K562 (cell line): Measurements from ENCODE around the gene CRADD. TPM values are rescaled to one million over a fixed set of nuclear protein-coding genes. Genes with fewer than 3 reads are reported as not detected.

Experiments
- ATF7 ChIP-seq: fragments of 450-650 bp; IDR thresholded peaks from 2 replicates; pipeline ENCODE4 v1.7.1; 2014; ENCODE audit warnings: mild to moderate bottlenecking, moderate library complexity
- BMI1 ChIP-seq: fragments of 150-350 bp; IDR thresholded peaks from 2 replicates; pipeline ENCODE4 v1.6.1; 2014; ENCODE audit warnings: low read length
- BRD9 ChIP-seq: fragments of 450-650 bp; IDR thresholded peaks from 2 replicates; pipeline ENCODE4 v1.6.1; 2018; ENCODE audit warnings: low read depth; ENCODE audit not compliant: partially characterized antibody
- CBX1 ChIP-seq: sonication (generic); IDR thresholded peaks from 2 replicates; pipeline ENCODE4 v1.6.1; 2016; ENCODE audit warnings: antibody characterized with exemption, low read depth, mild to moderate bottlenecking
- CBX3 ChIP-seq, 2 experiments: IDR thresholded peaks; 1 replicate in 1 of 2; 2 replicates in 1 of 2; pipeline ENCODE4 v1.6.1; 2012; ENCODE audit warnings: inconsistent platforms in 2 of 2, low read length in 2 of 2, borderline replicate concordance in 1 of 2, control low read depth in 1 of 2
- FOXJ3 ChIP-seq: sonication (generic); formaldehyde crosslinking; IDR thresholded peaks from 2 replicates; pipeline ENCODE4 v1.4.0; 2020; ENCODE audit warnings: mild to moderate bottlenecking, missing genetic modification reagents
- JUN ChIP-seq, 2 experiments: sonication (generic) in 1 of 2; formaldehyde crosslinking in 1 of 2; IDR thresholded peaks; 2 replicates each; pipeline versions ENCODE4 v1.6.1 to v1.8.0; 2012 to 2022; ENCODE audit warnings: borderline replicate concordance in 2 of 2, mild to moderate bottlenecking in 2 of 2, improper control_type of control experiment in 1 of 2, low read depth in 1 of 2, low read length in 1 of 2, missing genetic modification reagents in 1 of 2
- OTX1 ChIP-seq: fragments of 450-650 bp; formaldehyde crosslinking; IDR thresholded peaks from 2 replicates; pipeline ENCODE4 v1.4.0; 2022; ENCODE audit warnings: mild to moderate bottlenecking
- SMAD1 ChIP-seq: fragments of 150-350 bp; IDR thresholded peaks from 2 replicates; pipeline ENCODE4 v1.6.1; 2014; ENCODE audit warnings: low read length, low read depth; ENCODE audit not compliant: partially characterized antibody
- SMAD3 ChIP-seq: fragments of 450-650 bp; formaldehyde crosslinking; conservative IDR thresholded peaks from 2 replicates; pipeline ENCODE4 v1.4.0; 2020; ENCODE audit warnings: mild to moderate bottlenecking
- STAT5A ChIP-seq: IDR thresholded peaks from 2 replicates; pipeline ENCODE4 v1.6.1; 2012; ENCODE audit warnings: low read length, inconsistent platforms, borderline replicate concordance
- TSHZ1 ChIP-seq: fragments of 250-450 bp; sonication (Bioruptor Pico); IDR thresholded peaks from 2 replicates; pipeline ENCODE4 v1.4.0; 2020; ENCODE audit warnings: mild to moderate bottlenecking, moderate library complexity
- ZNF212 ChIP-seq: fragments of 450-650 bp; formaldehyde crosslinking; IDR thresholded peaks from 2 replicates; pipeline ENCODE4 v1.4.0; 2020; ENCODE audit warnings: mild to moderate bottlenecking
- polyA plus RNA-seq, 8 experiments: library from polyadenylated mRNA; depleted of rRNA in 4 of 8; stranded (reverse) in 5 of 8; unstranded in 3 of 8; fragments of >200 nt; fragmentation: Nextera tagmentation in 2 of 8; fragmentation: Illumina TruSeq in 1 of 8; extraction: Ambion mirVana in 2 of 8; extraction: Trizol in 1 of 8; gene quantifications; 2 replicates each; pipeline versions ENCODE4 v1.2.1 to v1.2.3, GENCODE V29; 2011 to 2014; ENCODE audit warnings: inconsistent platforms in 1 of 8, missing spikeins in 1 of 8
- total RNA-seq, 7 experiments: library from RNA; depleted of rRNA in 6 of 7; stranded (reverse); fragments of >200 nt in 6 of 7; fragmentation: Illumina TruSeq in 2 of 7; extraction: Trizol in 2 of 7; gene quantifications; 2 replicates each; pipeline versions ENCODE4 v1.2.1 to v1.2.3, GENCODE V29; 2011 to 2021; ENCODE audit warnings: low replicate concordance in 1 of 7
- TF ChIP-seq, protein P1 (sequence below): fragments of 450-650 bp; formaldehyde crosslinking; IDR thresholded peaks from 2 replicates; pipeline ENCODE4 v1.4.0; 2020; ENCODE audit warnings: mild to moderate bottlenecking, moderate library complexity
- TF ChIP-seq, protein P2 (sequence below), 3 experiments: fragments of 200-800 bp in 1 of 3; fragments of 250-450 bp in 1 of 3; fragments of 450-650 bp in 1 of 3; sonication (Bioruptor Pico) in 1 of 3; sonication (Bioruptor generic) in 1 of 3; formaldehyde crosslinking in 1 of 3; IDR thresholded peaks; 2 replicates each; pipeline versions ENCODE4 v1.6.1 to v1.8.0; 2016 to 2022; ENCODE audit warnings: mild to moderate bottlenecking in 2 of 3, missing genetic modification characterization in 2 of 3, missing compliant biosample characterization in 1 of 3, moderate library complexity in 1 of 3
- TF ChIP-seq, protein P3 (sequence below): fragments of 250-450 bp; sonication (Bioruptor Pico); IDR thresholded peaks from 2 replicates; pipeline ENCODE4 v1.8.0; 2021; ENCODE audit warnings: mild to moderate bottlenecking, moderate library complexity

The CRADD gene
- total and polyA plus RNA-seq, 9 of the 15 experiments (the other 6 are each of a cell fraction or from before 2014, with no cell fraction given), result 20.5 to 41.1 (median 25.9) TPM

DNA sequence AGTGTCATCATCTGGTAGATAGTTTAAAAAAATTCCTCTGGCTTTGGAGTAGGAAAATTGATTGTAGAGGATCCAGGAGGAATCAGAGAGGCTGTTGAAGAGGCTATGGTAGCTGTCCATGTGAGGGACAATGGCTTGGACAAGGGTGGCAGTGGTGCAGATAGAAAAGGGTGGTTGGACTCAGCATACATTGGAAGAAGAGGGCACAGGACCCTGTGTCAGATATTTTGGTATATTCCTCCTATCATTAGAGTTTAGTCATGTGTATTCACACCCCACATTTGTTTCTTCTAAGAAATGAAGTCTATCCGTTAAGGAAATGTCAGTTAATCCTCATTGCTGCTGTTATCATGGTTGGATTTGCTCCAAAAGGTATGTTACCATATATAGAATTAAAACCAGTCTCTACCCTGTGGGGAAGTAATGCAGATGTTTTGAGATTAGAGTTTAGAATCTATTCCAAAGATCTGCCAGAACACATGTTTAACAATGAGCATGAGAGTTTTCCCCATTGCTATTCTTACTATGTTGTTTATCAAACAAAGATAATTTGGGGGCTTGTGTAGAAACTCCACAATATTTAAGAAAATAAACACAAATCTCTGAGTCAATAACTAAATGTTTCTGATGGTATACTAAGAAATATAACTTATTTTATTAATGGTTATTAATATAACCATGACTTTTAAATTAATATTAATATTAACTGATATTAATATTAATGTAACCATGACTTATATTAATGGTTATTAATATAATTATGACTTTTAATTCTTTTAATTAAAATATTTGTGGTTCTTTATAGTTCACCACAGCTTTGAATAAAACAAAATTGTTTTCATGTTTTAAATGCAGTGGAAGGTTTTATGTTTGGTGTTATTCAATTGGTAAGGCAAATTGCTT, 80.9 kb downstream of the CRADD start (continued):
- no peak for TF ChIP-seq TSHZ1 (CRISPR knock-in tag)
- TF ChIP-seq BRD9, result peak; percentile 85
- no peak for TF ChIP-seq SMAD1
- peak; percentile 25; the same call in 1 of the 2 replicates for TF ChIP-seq STAT5A
- no peak for TF ChIP-seq JUN (IDR thresholded peaks at IDR 0.05; ENCODE audit: borderline replicate concordance, low read depth, low read length)
- TF ChIP-seq JUN (CRISPR knock-in tag; IDR thresholded peaks at IDR 0.05; ENCODE audit: borderline replicate concordance), result no peak
- TF ChIP-seq, protein P1, sequence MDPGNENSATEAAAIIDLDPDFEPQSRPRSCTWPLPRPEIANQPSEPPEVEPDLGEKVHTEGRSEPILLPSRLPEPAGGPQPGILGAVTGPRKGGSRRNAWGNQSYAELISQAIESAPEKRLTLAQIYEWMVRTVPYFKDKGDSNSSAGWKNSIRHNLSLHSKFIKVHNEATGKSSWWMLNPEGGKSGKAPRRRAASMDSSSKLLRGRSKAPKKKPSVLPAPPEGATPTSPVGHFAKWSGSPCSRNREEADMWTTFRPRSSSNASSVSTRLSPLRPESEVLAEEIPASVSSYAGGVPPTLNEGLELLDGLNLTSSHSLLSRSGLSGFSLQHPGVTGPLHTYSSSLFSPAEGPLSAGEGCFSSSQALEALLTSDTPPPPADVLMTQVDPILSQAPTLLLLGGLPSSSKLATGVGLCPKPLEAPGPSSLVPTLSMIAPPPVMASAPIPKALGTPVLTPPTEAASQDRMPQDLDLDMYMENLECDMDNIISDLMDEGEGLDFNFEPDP (CRISPR knock-in tag), result no peak
- peak; percentile 91 for TF ChIP-seq ATF7
- peak; percentile 88; the same call in 1 of the 2 replicates for TF ChIP-seq OTX1
- TF ChIP-seq SMAD3 (CRISPR knock-in tag), result no peak
- no peak for TF ChIP-seq BMI1
- no peak for TF ChIP-seq CBX1
- TF ChIP-seq, protein P2, sequence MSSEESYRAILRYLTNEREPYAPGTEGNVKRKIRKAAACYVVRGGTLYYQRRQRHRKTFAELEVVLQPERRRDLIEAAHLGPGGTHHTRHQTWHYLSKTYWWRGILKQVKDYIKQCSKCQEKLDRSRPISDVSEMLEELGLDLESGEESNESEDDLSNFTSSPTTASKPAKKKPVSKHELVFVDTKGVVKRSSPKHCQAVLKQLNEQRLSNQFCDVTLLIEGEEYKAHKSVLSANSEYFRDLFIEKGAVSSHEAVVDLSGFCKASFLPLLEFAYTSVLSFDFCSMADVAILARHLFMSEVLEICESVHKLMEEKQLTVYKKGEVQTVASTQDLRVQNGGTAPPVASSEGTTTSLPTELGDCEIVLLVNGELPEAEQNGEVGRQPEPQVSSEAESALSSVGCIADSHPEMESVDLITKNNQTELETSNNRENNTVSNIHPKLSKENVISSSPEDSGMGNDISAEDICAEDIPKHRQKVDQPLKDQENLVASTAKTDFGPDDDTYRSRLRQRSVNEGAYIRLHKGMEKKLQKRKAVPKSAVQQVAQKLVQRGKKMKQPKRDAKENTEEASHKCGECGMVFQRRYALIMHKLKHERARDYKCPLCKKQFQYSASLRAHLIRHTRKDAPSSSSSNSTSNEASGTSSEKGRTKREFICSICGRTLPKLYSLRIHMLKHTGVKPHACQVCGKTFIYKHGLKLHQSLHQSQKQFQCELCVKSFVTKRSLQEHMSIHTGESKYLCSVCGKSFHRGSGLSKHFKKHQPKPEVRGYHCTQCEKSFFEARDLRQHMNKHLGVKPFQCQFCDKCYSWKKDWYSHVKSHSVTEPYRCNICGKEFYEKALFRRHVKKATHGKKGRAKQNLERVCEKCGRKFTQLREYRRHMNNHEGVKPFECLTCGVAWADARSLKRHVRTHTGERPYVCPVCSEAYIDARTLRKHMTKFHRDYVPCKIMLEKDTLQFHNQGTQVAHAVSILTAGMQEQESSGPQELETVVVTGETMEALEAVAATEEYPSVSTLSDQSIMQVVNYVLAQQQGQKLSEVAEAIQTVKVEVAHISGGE (CRISPR knock-in tag; IDR thresholded peaks at IDR 0.05), result peak in 1 of 3 experiments; percentile 77; a peak in 1 of 6 replicates
- TF ChIP-seq, protein P3, sequence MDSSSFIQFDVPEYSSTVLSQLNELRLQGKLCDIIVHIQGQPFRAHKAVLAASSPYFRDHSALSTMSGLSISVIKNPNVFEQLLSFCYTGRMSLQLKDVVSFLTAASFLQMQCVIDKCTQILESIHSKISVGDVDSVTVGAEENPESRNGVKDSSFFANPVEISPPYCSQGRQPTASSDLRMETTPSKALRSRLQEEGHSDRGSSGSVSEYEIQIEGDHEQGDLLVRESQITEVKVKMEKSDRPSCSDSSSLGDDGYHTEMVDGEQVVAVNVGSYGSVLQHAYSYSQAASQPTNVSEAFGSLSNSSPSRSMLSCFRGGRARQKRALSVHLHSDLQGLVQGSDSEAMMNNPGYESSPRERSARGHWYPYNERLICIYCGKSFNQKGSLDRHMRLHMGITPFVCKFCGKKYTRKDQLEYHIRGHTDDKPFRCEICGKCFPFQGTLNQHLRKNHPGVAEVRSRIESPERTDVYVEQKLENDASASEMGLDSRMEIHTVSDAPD (CRISPR knock-in tag), result no peak
- no peak for TF ChIP-seq CBX3 (IDR thresholded peaks at IDR 0.05; ENCODE audit: borderline replicate concordance in 1 of 2, low read length in 2 of 2)
- no peak for TF ChIP-seq ZNF212 (CRISPR knock-in tag)
- TF ChIP-seq FOXJ3, result no peak
